GM18520 (cell line): ENCODE measurements around the gene TRIP10.
"Not testable (repeated sequence)": the region's sequence is repeated elsewhere in the genome, so short reads cannot be mapped to it uniquely, and the experiment has no call there.

Experiments
- ATAC-seq: cut with Tn5 transposase; IDR thresholded peaks from one replicate; pipeline ENCODE4 v1.9.1; 2021; ENCODE audit not compliant: unreplicated experiment

The TRIP10 gene

DNA sequence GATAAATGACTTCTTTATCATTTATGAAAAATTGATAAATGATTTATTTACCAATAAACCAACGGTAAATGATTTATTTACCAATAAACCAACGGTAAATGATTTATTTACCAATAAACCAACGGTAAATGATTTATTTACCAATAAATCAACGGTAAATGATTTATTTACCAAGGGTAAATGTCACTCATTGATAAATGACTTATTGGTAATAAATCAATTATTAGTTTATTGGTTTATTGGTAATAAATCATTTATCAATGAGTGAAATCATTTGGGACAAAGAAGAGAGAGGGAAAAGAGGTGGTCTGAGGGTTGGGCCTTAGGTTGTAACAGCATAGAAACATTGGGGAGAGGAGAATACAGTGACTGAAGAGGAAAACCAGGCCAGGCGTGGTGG lies 54.5 kb downstream of the TRIP10 start:
- ATAC-seq = no peak

- ATAC-seq = no peak
Measured at GRCh38 chr19:6794686-6795431, 55.4 kb downstream of the TRIP10 start.

DNA sequence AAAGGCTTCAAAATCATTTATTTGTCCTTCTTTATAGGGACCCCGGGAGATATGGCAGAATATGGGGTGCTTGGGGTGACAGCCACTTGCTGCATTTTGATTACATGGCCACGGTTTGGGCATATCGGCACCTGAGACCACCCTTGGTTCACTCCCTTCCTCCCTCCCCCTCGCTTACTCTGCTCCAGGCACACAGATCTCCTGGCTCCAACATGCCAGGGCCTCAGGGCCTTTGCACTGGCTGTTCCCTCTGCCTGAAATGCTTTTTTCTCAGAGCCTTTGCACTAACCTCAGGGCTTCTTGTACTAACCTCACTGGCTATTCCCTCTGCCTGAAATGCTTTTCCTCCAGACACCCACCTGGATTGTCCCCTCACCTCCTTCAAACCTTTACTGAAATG lies 56.8 kb downstream of the TRIP10 start:
- no peak for ATAC-seq

DNA sequence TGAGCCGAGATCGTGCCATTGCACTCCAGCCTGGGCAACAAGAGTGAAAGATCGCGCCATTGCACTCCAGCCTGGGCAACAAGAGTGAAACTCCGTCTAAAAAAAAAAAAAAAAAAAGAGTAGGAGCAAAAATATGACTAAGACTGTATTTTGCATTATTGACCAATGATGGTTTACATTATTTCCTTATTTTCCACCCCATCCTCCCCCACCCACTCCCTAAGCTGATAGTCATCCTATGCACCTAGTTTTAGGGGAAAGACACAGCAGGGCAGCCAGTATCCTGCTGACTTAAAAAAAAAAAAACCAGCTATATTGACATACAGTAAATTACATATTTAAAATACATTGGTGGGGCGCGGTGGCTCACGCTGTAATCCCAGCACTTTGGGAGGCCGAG lies 58.2 kb downstream of the TRIP10 start:
- ATAC-seq = no peak

DNA sequence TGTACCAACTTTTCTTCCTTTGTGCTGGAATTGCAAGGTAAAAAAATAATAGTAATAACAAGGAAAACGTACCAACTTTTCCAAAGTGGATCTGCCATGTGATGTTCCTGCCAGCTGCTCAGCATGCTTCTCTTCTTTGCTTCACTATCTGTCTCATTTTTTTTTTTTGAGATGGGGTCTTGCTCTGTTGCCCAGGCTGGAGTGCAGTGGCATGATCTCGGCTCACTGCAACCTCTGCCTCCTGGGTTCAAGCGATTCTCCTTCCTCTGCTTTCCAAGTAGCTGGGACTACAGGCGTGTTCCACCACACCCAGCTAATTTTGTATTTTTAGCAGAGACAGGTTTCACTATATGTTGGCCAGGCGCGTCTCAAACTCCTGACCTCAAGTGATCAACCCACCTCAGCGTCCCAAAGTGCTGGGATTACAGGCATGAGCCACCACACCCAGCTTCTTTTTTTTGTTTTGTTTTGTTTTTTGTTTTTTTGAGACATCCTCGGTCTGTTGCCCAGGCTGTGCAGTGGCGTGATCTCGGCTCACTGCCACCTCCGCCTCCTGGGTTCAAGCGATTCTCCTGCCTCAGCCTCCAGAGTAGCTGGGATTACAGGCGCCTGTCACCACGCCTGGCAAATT lies 60.8 kb downstream of the TRIP10 start:
- ATAC-seq = not testable (repeated sequence)

DNA sequence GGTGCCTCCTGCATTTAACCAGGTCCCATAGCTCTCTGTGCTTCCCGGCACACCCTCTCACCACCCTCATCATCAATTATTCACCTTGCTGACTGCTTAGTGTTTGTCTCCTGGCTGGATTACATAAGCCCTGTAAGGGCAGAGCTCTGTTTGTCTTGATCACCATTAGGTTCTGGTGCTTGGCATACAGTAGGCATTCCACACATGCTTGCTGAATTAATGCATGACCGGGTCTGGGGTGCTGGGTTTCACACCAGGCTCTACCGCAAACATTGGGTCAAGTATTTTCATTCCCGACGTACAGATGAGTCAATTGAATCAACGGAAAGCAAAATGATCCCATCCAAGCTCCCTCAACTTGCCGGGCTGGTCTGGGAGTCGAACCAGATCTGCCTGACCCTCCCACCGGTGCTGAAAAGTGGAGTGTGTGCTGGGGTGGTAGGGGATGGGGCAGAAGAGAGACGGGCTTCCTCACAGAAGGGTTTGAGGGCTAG lies 61.6 kb downstream of the TRIP10 start:
- no peak for ATAC-seq
